GM19397 (cell line): ENCODE data around the gene FOLH1.
"Not testable (repeated sequence)": the region's sequence is repeated elsewhere in the genome, so short reads cannot be mapped to it uniquely, and the experiment has no call there.

Experiments used
- ATAC-seq: cut with Tn5 transposase; IDR thresholded peaks from one replicate; pipeline ENCODE4 v1.9.1; 2021; ENCODE audit warnings: mild to moderate bottlenecking, moderate library complexity; ENCODE audit not compliant: unreplicated experiment

Gene FOLH1

DNA sequence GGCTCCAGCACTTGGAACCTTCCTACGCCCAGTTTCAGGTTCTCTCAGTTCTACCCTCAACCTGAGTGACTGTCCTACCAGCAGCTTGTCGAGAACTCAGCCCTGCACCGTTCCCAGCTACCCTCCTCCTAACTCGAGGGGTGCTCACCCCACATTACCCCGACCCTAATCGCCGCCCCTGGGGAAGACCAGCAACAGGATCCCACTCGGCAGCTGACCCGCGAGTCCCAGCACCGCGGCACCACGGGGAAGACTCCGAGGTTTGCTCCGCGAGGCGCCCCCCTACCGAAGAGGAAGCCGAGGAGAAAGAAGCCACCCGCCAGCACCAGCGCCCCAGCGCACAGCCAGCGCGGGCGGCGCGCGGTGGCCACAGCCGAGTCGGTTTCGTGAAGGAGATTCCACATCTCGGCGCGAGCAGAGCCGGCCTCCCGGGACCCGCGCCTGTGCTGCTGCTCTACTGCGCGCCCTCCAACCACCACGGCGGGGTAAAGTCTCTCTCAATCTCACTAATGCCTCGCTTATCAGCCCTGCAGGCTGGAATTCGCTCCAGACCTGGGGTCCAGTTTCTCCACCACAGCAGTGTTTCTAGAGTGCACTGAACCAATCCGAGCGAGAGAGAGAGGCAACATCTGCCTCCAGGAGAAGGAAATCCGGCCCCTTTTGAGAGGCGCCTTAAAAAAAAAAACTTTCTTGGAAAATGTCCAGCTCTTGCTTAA lies at the start of gene FOLH1:
TSS of gene FOLH1 (minus strand) at position 597 of the 716 bp plus-strand sequence. CDS start at position 404, 193 bp downstream.
- ATAC-seq, result no peak

DNA sequence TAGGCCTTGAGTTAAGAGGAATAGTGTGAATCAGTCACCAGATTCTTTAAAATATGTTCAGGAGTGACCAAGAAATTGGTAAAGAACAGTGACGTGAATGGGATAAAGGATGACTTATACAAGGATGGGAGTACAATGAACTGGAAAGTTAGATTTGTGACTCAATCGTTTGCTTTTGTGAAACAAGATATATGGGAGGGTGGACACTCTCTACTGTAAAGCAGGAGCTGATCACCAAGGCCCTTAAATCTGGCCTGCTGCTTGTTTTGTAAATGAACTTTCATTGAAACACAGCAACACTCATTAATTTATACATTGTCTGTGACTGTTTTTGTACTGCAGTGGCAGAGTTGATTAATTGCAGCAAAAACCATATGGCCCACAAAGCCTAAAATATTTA lies 46.7 kb upstream of the FOLH1 start:
- ATAC-seq, result not testable (repeated sequence)

DNA sequence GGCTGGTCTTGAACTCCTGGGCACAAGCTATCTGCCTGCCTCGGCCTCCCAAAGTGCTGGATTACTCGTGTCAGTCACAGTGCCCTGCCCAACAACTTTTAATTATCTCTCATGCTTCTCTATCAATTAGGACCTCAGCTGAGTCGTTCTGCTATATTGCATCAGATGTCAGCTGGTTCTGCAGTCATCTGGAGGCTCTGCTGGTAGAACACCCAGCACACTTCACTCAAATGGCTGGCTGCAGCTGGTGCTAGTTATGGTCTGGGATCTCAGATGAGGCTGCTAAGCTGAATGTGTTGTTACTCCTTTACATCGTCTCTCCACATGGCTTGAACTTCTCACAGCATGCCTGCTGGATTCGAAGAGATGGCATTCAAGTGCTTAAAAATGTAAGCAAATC lies 42.8 kb upstream of the FOLH1 start:
- ATAC-seq, result not testable (repeated sequence)

GRCh38 chr11:49250398-49251115 lies 42.2 kb upstream of the FOLH1 start:
- not testable (repeated sequence) for ATAC-seq

DNA sequence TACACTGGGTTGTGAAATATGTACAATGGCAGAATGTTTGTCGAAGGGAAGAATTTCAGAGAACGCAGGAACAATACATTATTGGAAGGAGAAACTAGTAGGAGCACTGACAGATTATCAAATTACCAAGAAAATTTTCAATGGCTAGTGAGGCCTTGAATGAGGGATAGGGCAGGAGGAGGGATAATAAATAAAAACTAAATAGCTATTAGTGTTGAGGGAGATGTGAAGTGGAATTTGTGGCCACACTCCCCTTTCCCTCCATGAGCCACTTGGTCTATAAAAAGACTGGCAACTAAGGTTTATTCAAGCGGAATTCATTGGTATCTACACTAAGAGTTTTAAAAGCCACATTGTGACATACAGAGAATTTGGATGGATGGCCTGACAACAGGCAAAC lies 41.0 kb upstream of the FOLH1 start:
- ATAC-seq, result not testable (repeated sequence)

- not testable (repeated sequence) for ATAC-seq
These were observed 25.3 kb upstream of the FOLH1 start for GRCh38 chr11:49233685-49234084.

DNA sequence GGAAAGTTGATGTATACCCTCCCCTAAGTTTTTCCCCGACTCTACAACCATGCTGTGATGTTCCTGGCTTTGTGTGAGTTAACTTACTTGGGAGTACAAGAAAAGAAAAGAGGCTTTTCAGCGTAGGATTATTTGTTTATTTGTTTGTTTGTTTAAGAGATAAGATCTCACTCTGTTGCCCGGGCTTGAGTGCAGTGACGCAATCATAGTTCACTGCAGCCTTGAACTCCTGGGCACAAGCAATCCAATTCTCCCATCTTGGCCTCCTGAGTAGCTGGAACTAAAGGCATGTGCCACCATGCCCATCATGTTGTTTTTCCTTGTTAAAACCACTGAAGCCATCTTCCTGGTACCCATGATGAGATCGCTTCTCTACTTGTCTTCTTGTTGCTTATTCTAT lies 24.6 kb upstream of the FOLH1 start:
- not testable (repeated sequence) for ATAC-seq

- ATAC-seq, result not testable (repeated sequence)
These were observed 23.3 kb upstream of the FOLH1 start for GRCh38 chr11:49231725-49232124.

- not testable (repeated sequence) for ATAC-seq
These were observed 22.1 kb upstream of the FOLH1 start for GRCh38 chr11:49230534-49230933.

- not testable (repeated sequence) for ATAC-seq
These were observed 21.6 kb upstream of the FOLH1 start for GRCh38 chr11:49230001-49230400.

- not testable (repeated sequence) for ATAC-seq
These were observed 20.7 kb upstream of the FOLH1 start for GRCh38 chr11:49229136-49229535.

- not testable (repeated sequence) for ATAC-seq
These were observed 16.9 kb upstream of the FOLH1 start for GRCh38 chr11:49225255-49225785.

DNA sequence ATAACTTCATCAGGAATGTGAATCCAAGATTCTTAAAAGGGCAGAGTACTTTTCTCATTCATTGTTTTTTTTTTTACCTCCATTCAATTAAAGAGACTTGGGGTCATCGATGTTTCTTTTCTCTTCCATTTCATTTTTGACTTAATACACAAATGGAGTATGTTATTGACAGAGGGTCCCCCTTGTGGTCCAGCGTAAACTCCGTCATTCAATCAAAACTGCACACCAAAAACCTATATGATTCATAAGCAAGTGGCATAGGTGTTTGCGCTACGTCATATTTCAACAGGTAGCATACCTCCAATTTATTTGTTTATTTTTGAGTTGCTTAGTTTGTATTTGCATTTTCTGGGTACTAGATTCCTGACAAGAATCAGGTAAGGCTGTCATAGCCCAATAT lies 12.7 kb upstream of the FOLH1 start:
- no peak for ATAC-seq

GRCh38 chr11:49213026-49213560 lies 4.7 kb upstream of the FOLH1 start:
- no peak for ATAC-seq

GRCh38 chr11:49206999-49207398 lies 1.4 kb downstream of the FOLH1 start:
- not testable (repeated sequence) for ATAC-seq

GRCh38 chr11:49202287-49202976 lies 6.0 kb downstream of the FOLH1 start:
- ATAC-seq, result no peak

GRCh38 chr11:49196775-49197174 lies 11.6 kb downstream of the FOLH1 start:
- ATAC-seq, result not testable (repeated sequence)

- ATAC-seq, result not testable (repeated sequence)
These were observed 12.4 kb downstream of the FOLH1 start for GRCh38 chr11:49196002-49196401.

DNA sequence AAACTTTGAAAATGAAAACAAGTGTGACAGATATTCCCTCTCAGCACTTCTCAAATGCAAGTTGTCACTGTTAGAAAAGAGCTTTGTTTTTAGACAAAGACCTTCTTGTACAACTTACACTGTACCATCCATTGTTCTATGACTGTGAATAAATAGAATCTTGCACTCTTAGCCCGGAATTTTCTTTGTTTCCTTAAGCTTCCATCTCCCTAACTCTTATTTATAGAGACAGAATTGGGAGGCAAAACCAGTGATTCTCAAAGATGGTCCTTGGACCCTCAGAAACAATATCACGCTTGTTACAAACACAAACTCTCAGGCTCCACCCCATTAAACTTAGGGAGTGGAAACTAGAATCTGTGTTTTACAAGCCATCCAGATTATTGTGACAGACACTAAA lies 18.1 kb downstream of the FOLH1 start:
- not testable (repeated sequence) for ATAC-seq

DNA sequence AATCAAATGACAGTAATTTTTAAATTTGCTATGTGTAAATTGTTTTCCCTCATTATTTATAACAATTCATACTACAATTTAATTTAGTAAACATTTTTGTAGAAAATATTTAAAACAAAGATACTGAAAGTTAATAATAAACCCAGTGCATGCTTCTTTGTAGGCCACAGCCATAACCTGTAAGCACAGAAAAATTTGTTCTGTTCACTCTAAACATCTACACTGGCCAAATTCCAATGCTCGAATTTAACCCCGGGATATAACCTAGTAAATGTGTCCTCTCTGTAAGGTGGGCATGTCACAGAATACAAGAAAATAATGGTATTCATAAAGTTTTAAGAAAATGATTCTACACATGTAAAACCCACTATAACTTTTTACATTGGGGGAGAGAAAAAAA lies 22.2 kb downstream of the FOLH1 start:
- ATAC-seq, result not testable (repeated sequence)

DNA sequence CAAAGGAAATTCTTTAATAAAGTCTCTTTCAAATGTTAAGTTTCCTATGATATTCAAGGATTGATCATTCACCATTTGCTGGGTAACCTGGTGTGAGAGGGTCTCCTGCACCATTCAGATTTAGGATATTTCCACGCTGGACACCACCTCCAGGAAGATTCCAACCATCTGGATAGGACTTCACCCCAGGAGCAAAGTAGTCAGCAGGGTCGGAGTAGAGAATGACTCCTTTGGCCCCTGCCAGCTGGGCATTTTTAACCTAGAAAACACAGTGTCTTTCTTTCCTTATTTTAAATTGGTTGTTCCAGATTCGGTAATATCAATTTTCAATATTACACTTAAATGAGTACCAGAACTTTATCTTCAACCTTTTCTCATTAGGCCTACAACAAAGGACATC lies 22.8 kb downstream of the FOLH1 start:
- not testable (repeated sequence) for ATAC-seq
